GM12878 (cell line): ENCODE results near the gene PDZD2. TPM values are rescaled to one million over a fixed set of nuclear protein-coding genes. Genes with fewer than 3 reads are reported as not detected.

Experiments used
- ATF2 ChIP-seq: IDR thresholded peaks from 2 replicates; pipeline ENCODE4 v1.6.1; 2012; ENCODE audit warnings: low read length, inconsistent platforms
- BCLAF1 ChIP-seq: fragments of 450-650 bp; IDR thresholded peaks from 2 replicates; pipeline ENCODE4 v1.6.1; 2017; ENCODE audit warnings: antibody characterized with exemption, mild to moderate bottlenecking, moderate library complexity
- CEBPZ ChIP-seq: fragments of 150-350 bp; IDR thresholded peaks from 2 replicates; pipeline ENCODE4 v1.6.1; 2016; ENCODE audit warnings: low read depth, low read length
- MEF2B ChIP-seq: fragments of 450-650 bp; IDR thresholded peaks from 2 replicates; pipeline ENCODE4 v1.6.1; 2018; ENCODE audit warnings: mild to moderate bottlenecking, moderate library complexity; ENCODE audit not compliant: partially characterized antibody, poor library complexity, severe bottlenecking
- ZBTB33 ChIP-seq: fragments of 450-650 bp; IDR thresholded peaks from 2 replicates; pipeline ENCODE4 v1.6.1; 2017; ENCODE audit warnings: mild to moderate bottlenecking
- polyA plus RNA-seq, 11 experiments: library from polyadenylated mRNA; depleted of rRNA in 4 of 11; unstranded in 6 of 11; stranded (reverse) in 5 of 11; fragments of >200 nt; fragmentation: Nextera tagmentation in 4 of 11; fragmentation: Illumina TruSeq in 1 of 11; extraction: Ambion mirVana in 4 of 11; extraction: Trizol in 1 of 11; gene quantifications; 1 replicate in 1 of 11; 2 replicates in 10 of 11; pipeline versions ENCODE4 v1.2.1 to v1.2.3, GENCODE V29; 2011 to 2016; ENCODE audit warnings: inconsistent platforms in 2 of 11, missing spikeins in 2 of 11, low read depth in 1 of 11
- total RNA-seq, 4 experiments: library from RNA; depleted of rRNA in 3 of 4; stranded (reverse); fragments of >200 nt in 3 of 4; fragmentation: Illumina TruSeq in 1 of 4; extraction: Trizol in 1 of 4; gene quantifications; 2 replicates each; pipeline versions ENCODE4 v1.2.1 to v1.2.3, GENCODE V29; 2013 to 2021

Gene PDZD2
- total and polyA plus RNA-seq, 10 of the 15 experiments (the other 5 are each of a cell fraction or from before 2014, with no cell fraction given): 0.01 to 0.58 (median 0.29) TPM; not detected in 3

- no peak for TF ChIP-seq CEBPZ
- TF ChIP-seq BCLAF1: no peak
- no peak for TF ChIP-seq MEF2B
- no peak for TF ChIP-seq ZBTB33
- TF ChIP-seq ATF2: no peak
Measured at GRCh38 chr5:31711363-31711762, 72.4 kb downstream of the PDZD2 start (continued).
